ENCODE data around the gene TNIP1. TPM values are rescaled to one million over a fixed set of nuclear protein-coding genes. Genes with fewer than 3 reads are reported as not detected.
A peak's percentile ranks its signal among the peaks of the same experiment; 100 is the strongest.

The TNIP1 gene
- polyA plus RNA-seq, 1 of the 3 experiments (the other 2 are of a cell fraction), result 46.2 TPM

DNA sequence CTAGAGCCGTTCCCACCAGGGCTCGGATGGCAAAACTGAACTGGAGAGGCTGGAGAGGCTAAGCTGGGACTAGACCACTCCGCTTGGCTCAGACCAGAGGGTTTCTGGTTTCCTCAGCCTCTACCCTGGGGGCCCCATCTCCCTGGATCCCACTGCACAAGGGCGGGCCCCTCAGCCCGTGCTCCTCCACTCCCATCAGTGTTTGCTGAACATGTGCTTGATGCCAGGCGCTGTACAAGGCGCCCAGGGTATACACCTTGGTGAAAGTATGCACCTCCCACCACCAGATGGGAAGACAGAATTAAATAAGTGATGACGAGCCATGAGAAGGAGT, 42.5 kb downstream of the TNIP1 start (continued):
- TF ChIP-seq, protein P1, sequence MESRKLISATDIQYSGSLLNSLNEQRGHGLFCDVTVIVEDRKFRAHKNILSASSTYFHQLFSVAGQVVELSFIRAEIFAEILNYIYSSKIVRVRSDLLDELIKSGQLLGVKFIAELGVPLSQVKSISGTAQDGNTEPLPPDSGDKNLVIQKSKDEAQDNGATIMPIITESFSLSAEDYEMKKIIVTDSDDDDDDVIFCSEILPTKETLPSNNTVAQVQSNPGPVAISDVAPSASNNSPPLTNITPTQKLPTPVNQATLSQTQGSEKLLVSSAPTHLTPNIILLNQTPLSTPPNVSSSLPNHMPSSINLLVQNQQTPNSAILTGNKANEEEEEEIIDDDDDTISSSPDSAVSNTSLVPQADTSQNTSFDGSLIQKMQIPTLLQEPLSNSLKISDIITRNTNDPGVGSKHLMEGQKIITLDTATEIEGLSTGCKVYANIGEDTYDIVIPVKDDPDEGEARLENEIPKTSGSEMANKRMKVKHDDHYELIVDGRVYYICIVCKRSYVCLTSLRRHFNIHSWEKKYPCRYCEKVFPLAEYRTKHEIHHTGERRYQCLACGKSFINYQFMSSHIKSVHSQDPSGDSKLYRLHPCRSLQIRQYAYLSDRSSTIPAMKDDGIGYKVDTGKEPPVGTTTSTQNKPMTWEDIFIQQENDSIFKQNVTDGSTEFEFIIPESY (IDR thresholded peaks at IDR 0.05; ENCODE audit: borderline replicate concordance, low read depth), result no peak
- TF ChIP-seq CHD2 (IDR thresholded peaks at IDR 0.05; ENCODE audit: low read length, partially characterized antibody), result no peak
- TF ChIP-seq MXI1 (IDR thresholded peaks at IDR 0.05; ENCODE audit: low read depth, low read length), result no peak
- TF ChIP-seq FOXM1 (IDR thresholded peaks at IDR 0.05; ENCODE audit: low read depth), result no peak
- TF ChIP-seq, protein P2, sequence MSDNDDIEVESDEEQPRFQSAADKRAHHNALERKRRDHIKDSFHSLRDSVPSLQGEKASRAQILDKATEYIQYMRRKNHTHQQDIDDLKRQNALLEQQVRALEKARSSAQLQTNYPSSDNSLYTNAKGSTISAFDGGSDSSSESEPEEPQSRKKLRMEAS (IDR thresholded peaks at IDR 0.05; ENCODE audit: low read depth), result no peak
- TF ChIP-seq NFIC (IDR thresholded peaks at IDR 0.05; ENCODE audit: borderline replicate concordance), result no peak
- TF ChIP-seq FOSL2 (IDR thresholded peaks at IDR 0.05; ENCODE audit: borderline replicate concordance, low read depth), result no peak
- no peak for TF ChIP-seq TAF1 (IDR thresholded peaks at IDR 0.05; ENCODE audit: borderline replicate concordance, low read depth, low read length)
- TF ChIP-seq RAD21 (IDR thresholded peaks at IDR 0.05; ENCODE audit: low read length), result no peak

DNA sequence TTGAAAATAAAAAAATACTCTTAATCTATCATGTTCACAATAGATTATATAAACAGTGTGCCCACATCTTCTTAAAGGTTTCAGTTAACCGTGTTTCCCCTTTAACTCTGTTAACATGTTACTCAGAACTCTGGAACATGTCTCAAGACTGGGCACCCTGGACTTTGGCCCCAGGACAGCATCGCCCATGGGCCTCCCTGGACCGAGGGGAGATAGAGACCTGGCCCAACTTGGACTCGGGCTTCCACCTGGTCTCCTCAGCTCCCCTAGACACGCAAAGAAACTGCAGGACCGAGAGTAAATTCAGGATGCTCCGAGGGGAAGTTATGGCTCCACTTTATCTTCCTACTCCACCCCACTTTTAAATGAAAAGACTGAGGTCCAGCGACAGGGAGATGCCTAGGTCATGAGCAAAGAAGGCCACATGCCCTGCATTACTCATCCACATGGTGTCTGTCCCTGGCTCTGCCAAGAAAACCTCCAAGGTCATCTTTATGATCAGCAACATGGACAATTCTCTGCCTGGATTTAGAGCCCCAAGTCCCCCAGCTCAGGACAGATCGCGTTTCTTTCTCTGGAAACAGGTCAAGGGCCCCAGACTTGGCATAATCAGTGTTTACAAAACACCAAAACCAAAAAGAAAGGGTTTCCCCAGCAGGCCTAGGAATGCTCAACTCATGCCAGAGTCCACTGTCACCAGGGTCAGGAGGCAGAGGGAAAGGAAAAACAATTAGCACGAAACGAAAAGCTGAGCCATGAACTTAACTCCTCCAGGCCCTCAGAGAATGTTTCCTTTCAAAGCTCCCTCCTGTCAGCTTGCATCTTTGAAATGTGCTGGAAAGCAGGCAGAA, 43.0 kb downstream of the TNIP1 start:
- no peaks in the 10 kb centered on the region for H3K79me2 ChIP-seq (ENCODE audit: insufficient read depth)
- CTCF ChIA-PET, result interaction anchor here (1.7 to 9.6 kb wide), 3 partner anchors 12 to 88 kb away, joined by 6 to 93 read pairs (median 12); no protein-coding TSS in a partner anchor
- H3K9ac ChIP-seq, result no peak overlapping the region
- WGBS (ENCODE audit: low lambda C conversion rate), result 76% methylated on average over 12 of the region's 12 CpGs
- POLR2A ChIA-PET, result interaction anchor here (0.6 kb wide), 1 partner anchor 80 kb away, joined by 3 read pairs; no protein-coding TSS in a partner anchor
- peak overlapping the region in 1 of 2 experiments; percentile 69; a peak in 3 of 4 replicates for H3K27ac ChIP-seq (ENCODE audit: low read depth in 2 of 2, low read length in 1 of 2)
- H3K4me1 ChIP-seq (ENCODE audit: control insufficient read depth in 1 of 2, insufficient read depth in 2 of 2, low read depth in 1 of 2, low read length in 1 of 2), result peaks cover 0 to 26% of the 10 kb centered on the region in 2 experiments; a peak in 2 of 4 replicates
- no peaks in the 10 kb centered on the region for H3K9me2 ChIP-seq
- no peak overlapping the region for H3K4me3 ChIP-seq (ENCODE audit: low read depth in 2 of 2, low read length in 1 of 2)
- peaks cover 28 to 57% of the 10 kb centered on the region in 2 experiments for H3K36me3 ChIP-seq (replicated peaks in 1 of 2; ENCODE audit: control insufficient read depth in 1 of 2, insufficient read depth in 2 of 2, low read length in 1 of 2)
- DNase-seq, result no peak
- no peaks in the 10 kb centered on the region for H3K27me3 ChIP-seq (ENCODE audit: insufficient read depth)
- H3K9me3 ChIP-seq, result no peaks in the 10 kb centered on the region
- no peaks in the 10 kb centered on the region for H4K20me1 ChIP-seq (ENCODE audit: insufficient read depth)
- H3K4me2 ChIP-seq, result peak overlapping the region; percentile 60
- peaks cover 18% of the 10 kb centered on the region for H3F3A ChIP-seq (replicated peaks; ENCODE audit: insufficient read depth)
- no peak overlapping the region for H2AFZ ChIP-seq (ENCODE audit: low read depth)
- TF ChIP-seq TEAD4 (IDR thresholded peaks at IDR 0.05; ENCODE audit: borderline replicate concordance, insufficient read depth) (no peak), RAD21 (IDR thresholded peaks at IDR 0.05; ENCODE audit: low read length) (no peak), RXRA (IDR thresholded peaks at IDR 0.05; ENCODE audit: borderline replicate concordance, low read depth) (no peak), CHD2 (IDR thresholded peaks at IDR 0.05; ENCODE audit: low read length, partially characterized antibody) (no peak), YY1 (IDR thresholded peaks at IDR 0.05; ENCODE audit: low read depth) (no peak), FOXM1 (IDR thresholded peaks at IDR 0.05; ENCODE audit: low read depth) (no peak), GABPA (IDR thresholded peaks at IDR 0.05; ENCODE audit: low read depth) (no peak), SIN3A (IDR thresholded peaks at IDR 0.05; ENCODE audit: borderline replicate concordance, low read depth, low read length) (no peak), RCOR1 (IDR thresholded peaks at IDR 0.05; ENCODE audit: low read length) (no peak), ELF1 (IDR thresholded peaks at IDR 0.05) (no peak), FOSL2 (IDR thresholded peaks at IDR 0.05; ENCODE audit: borderline replicate concordance, low read depth) (0 out of 2 replicates have a peak, but pooled peaks have one; percentile 31)
- TF ChIP-seq, protein P3, sequence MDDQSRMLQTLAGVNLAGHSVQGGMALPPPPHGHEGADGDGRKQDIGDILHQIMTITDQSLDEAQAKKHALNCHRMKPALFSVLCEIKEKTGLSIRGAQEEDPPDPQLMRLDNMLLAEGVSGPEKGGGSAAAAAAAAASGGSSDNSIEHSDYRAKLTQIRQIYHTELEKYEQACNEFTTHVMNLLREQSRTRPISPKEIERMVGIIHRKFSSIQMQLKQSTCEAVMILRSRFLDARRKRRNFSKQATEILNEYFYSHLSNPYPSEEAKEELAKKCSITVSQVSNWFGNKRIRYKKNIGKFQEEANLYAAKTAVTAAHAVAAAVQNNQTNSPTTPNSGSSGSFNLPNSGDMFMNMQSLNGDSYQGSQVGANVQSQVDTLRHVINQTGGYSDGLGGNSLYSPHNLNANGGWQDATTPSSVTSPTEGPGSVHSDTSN (IDR thresholded peaks at IDR 0.05), result 0 out of 2 replicates have a peak, but pooled peaks have one; percentile 3
- TF ChIP-seq, protein P4, sequence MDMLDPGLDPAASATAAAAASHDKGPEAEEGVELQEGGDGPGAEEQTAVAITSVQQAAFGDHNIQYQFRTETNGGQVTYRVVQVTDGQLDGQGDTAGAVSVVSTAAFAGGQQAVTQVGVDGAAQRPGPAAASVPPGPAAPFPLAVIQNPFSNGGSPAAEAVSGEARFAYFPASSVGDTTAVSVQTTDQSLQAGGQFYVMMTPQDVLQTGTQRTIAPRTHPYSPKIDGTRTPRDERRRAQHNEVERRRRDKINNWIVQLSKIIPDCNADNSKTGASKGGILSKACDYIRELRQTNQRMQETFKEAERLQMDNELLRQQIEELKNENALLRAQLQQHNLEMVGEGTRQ (IDR thresholded peaks at IDR 0.05; ENCODE audit: borderline replicate concordance, low read depth, low read length), result no peak
- TF ChIP-seq, protein P1 (IDR thresholded peaks at IDR 0.05; ENCODE audit: borderline replicate concordance, low read depth), result no peak
- TF ChIP-seq, protein P5, sequence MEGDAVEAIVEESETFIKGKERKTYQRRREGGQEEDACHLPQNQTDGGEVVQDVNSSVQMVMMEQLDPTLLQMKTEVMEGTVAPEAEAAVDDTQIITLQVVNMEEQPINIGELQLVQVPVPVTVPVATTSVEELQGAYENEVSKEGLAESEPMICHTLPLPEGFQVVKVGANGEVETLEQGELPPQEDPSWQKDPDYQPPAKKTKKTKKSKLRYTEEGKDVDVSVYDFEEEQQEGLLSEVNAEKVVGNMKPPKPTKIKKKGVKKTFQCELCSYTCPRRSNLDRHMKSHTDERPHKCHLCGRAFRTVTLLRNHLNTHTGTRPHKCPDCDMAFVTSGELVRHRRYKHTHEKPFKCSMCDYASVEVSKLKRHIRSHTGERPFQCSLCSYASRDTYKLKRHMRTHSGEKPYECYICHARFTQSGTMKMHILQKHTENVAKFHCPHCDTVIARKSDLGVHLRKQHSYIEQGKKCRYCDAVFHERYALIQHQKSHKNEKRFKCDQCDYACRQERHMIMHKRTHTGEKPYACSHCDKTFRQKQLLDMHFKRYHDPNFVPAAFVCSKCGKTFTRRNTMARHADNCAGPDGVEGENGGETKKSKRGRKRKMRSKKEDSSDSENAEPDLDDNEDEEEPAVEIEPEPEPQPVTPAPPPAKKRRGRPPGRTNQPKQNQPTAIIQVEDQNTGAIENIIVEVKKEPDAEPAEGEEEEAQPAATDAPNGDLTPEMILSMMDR (IDR thresholded peaks at IDR 0.05), result no peak
- TF ChIP-seq, protein P6, sequence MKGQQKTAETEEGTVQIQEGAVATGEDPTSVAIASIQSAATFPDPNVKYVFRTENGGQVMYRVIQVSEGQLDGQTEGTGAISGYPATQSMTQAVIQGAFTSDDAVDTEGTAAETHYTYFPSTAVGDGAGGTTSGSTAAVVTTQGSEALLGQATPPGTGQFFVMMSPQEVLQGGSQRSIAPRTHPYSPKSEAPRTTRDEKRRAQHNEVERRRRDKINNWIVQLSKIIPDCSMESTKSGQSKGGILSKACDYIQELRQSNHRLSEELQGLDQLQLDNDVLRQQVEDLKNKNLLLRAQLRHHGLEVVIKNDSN (IDR thresholded peaks at IDR 0.05; ENCODE audit: borderline replicate concordance, low read depth), result no peak

All from SK-N-SH (cell line).